Panc1 (cell line): Measurements from ENCODE around the gene NOTCH4. TPM values are rescaled to one million over a fixed set of nuclear protein-coding genes. Genes with fewer than 3 reads are reported as not detected.

Source experiments
- ATAC-seq: fragments of 200-7000 bp; cut with Tn5 transposase; 2 replicates; pipeline ENCODE4 v1.9.1; 2020; ENCODE audit warnings: mild to moderate bottlenecking, moderate library complexity
- BruUV-seq: library from RNA; stranded (reverse); fragments of 400-500 nt; replicated peaks from 2 replicates; lab custom pipeline; 2021; lab: Mats Ljungman, UMichigan
- CTCF ChIA-PET: fragments of 300-600 bp; sonication (Branson Sonifier 250); formaldehyde crosslinking; loops from one replicate; lab custom pipeline; 2022; ENCODE audit warnings: antibody characterized with exemption; lab: Charles Lee
- POLR2A ChIA-PET: fragments of 300-600 bp; sonication (Branson Sonifier 250); formaldehyde crosslinking; loops from one replicate; lab custom pipeline; 2022; ENCODE audit warnings: antibody characterized with exemption; lab: Charles Lee
- DNase-seq: peaks from one replicate; pipeline ENCODE4 v3.0.0-alpha.2; 2010; ENCODE audit warnings: low read depth, low spot score
- H3K27ac ChIP-seq: 2 replicates; pipeline ENCODE4 v1.5.1; 2011; ENCODE audit warnings: mild to moderate bottlenecking, low read length, inconsistent platforms
- H3K27me3 ChIP-seq: fragments of 200-500 bp; sonication (Bioruptor generic); 2 replicates; pipeline ENCODE4 v1.6.0; 2014; ENCODE audit warnings: low read length, inconsistent platforms; ENCODE audit not compliant: control insufficient read depth, insufficient read depth
- H3K36me3 ChIP-seq: fragments of 200-500 bp; sonication (Bioruptor generic); 2 replicates; pipeline ENCODE4 v1.5.1; 2014; ENCODE audit warnings: inconsistent platforms, mild to moderate bottlenecking, low read length, moderate library complexity; ENCODE audit not compliant: control insufficient read depth, insufficient read depth
- H3K4me1 ChIP-seq: 2 replicates; pipeline ENCODE4 v1.5.1; 2011; ENCODE audit warnings: inconsistent platforms, mild to moderate bottlenecking, low read length, moderate library complexity; ENCODE audit not compliant: control insufficient read depth, insufficient read depth
- H3K4me3 ChIP-seq, 2 experiments: 2 replicates each; pipeline ENCODE4 v1.5.1; 2011 to 2012; ENCODE audit warnings: low read depth in 2 of 2, low read length in 2 of 2, mild to moderate bottlenecking in 2 of 2, inconsistent platforms in 1 of 2, moderate library complexity in 1 of 2
- H3K9me3 ChIP-seq: fragments of 200-500 bp; sonication (Bioruptor generic); 2 replicates; pipeline ENCODE4 v1.5.1; 2014; ENCODE audit warnings: low read depth, mild to moderate bottlenecking, inconsistent platforms, low read length, moderate library complexity; ENCODE audit not compliant: control insufficient read depth, insufficient read depth
- CTCF ChIP-seq: fragments of 450-650 bp; IDR thresholded peaks from 2 replicates; pipeline ENCODE4 v1.5.1; 2017; ENCODE audit warnings: mild to moderate bottlenecking
- POLR2AphosphoS5 ChIP-seq: IDR thresholded peaks from 2 replicates; pipeline ENCODE4 v1.6.1; 2012; ENCODE audit warnings: mild to moderate bottlenecking, low read depth, low read length, moderate library complexity
- REST ChIP-seq, 2 experiments: IDR thresholded peaks; 2 replicates each; pipeline ENCODE4 v1.6.1; 2011 to 2012; ENCODE audit warnings: low read depth in 2 of 2, control low read depth in 1 of 2, low read length in 1 of 2, mild to moderate bottlenecking in 1 of 2, moderate library complexity in 1 of 2; ENCODE audit not compliant: insufficient read depth in 1 of 2
- SIN3A ChIP-seq: IDR thresholded peaks from 2 replicates; pipeline ENCODE4 v1.6.1; 2012; ENCODE audit warnings: low read depth, mild to moderate bottlenecking, low read length, moderate library complexity, borderline replicate concordance; ENCODE audit not compliant: insufficient read depth
- TCF7L2 ChIP-seq: IDR thresholded peaks from 2 replicates; pipeline ENCODE4 v1.6.1; 2011; ENCODE audit warnings: mild to moderate bottlenecking, low read depth, low read length, inconsistent platforms
- in situ Hi-C: cut with HindIII; loops from 2 replicates; pipeline ENCODE4 v1.10.0; 2016; ENCODE audit warnings: low sequenced_read_pairs, low pct_unique_long_range_greater_than_20kb
- intact Hi-C: fragments of 100-400 bp; cut with micrococcal nuclease; formaldehyde crosslinking; loops from one replicate; pipeline ENCODE4 v1.10.0; 2022; ENCODE audit not compliant: unreplicated experiment
- total RNA-seq: library from RNA; stranded (reverse); gene quantifications from one replicate; pipeline ENCODE4 v1.2.1, GENCODE V29; 2021; ENCODE audit not compliant: unreplicated experiment

Gene NOTCH4
- total RNA-seq, 1 experiment from 2014 or later: 2.0 TPM

DNA sequence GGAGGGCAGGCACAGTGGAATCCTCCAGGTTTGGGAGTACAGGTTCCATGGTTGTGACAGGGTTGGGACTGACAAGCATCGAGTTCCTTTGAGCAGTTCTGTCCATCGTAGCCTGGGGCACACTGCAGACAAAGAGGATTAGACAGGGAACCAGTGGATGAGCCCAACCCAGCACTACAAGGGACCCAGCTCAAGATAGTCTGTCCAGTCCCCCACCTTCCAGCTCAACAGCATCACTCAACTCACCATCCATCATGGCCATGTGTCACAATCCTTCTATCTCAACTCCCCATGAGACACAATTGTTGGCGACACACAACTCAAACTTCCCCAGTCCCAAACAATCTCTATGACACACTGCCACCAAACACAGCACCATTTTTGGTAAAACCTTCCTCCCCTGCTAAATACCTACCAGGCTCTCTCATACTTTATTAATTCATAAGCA is 19.6 kb downstream of the NOTCH4 start:
- Histone ChIP-seq H3K27ac (peak overlapping the region; percentile 8; the same call in 1 of the 2 replicates), H3K9me3 (no peaks in the 10 kb centered on the region), H3K4me1 (no peaks in the 10 kb centered on the region), H3K27me3 (no peaks in the 10 kb centered on the region), H3K36me3 (no peaks in the 10 kb centered on the region), H3K4me3 (no peak overlapping the region)
- DNase-seq (no peak), ATAC-seq (no peak)
- no TSS peak for BruUV-seq
- CTCF ChIA-PET: no interaction called here
- in situ Hi-C loops: no loop called here
- TF ChIP-seq SIN3A: no peak
- TF ChIP-seq POLR2AphosphoS5: no peak
- no peak for TF ChIP-seq REST (IDR thresholded peaks at IDR 0.05; ENCODE audit: insufficient read depth in 1 of 2, low read depth in 2 of 2, low read length in 1 of 2)
- no peak for TF ChIP-seq CTCF
- no peak for TF ChIP-seq TCF7L2
- intact Hi-C loops: no loop called here
- POLR2A ChIA-PET: no interaction called here

GRCh38 chr6:32203426-32204267 is 20.2 kb downstream of the NOTCH4 start:
- Histone ChIP-seq H3K4me3 (no peak overlapping the region), H3K4me1 (no peaks in the 10 kb centered on the region), H3K36me3 (no peaks in the 10 kb centered on the region), H3K27me3 (no peaks in the 10 kb centered on the region), H3K27ac (no peak overlapping the region), H3K9me3 (no peaks in the 10 kb centered on the region)
- in situ Hi-C loops (no loop called here), intact Hi-C loops (no loop called here)
- DNase-seq: no peak
- CTCF ChIA-PET: interaction anchor here (0.6 kb wide), 1 partner anchor 12 kb away, joined by 4 read pairs; no protein-coding TSS in a partner anchor
- peak; percentile 49; the same call in 1 of the 2 replicates for ATAC-seq
- TF ChIP-seq REST (IDR thresholded peaks at IDR 0.05; ENCODE audit: insufficient read depth in 1 of 2, low read depth in 2 of 2, low read length in 1 of 2) (no peak), POLR2AphosphoS5 (no peak), CTCF (no peak), TCF7L2 (peak; percentile 40; the same call in 1 of the 2 replicates)
- no TSS peak for BruUV-seq
- POLR2A ChIA-PET: interaction anchor here (0.5 kb wide), 1 partner anchor 487 kb away, joined by 4 read pairs; no protein-coding TSS in a partner anchor
